GM13976 (cell line): ENCODE data around the gene CAMKMT.

ENCODE experiments used
- DNase-seq: peaks from one replicate; pipeline ENCODE4 v3.0.0; 2012; ENCODE audit warnings: low spot score
- in situ Hi-C: fragments of 300-500 bp; cut with MboI; formaldehyde crosslinking; loops from one replicate; pipeline ENCODE4 v1.12.0; 2022; ENCODE audit warnings: low sequenced_read_pairs, mixed read lengths, inconsistent platforms; ENCODE audit not compliant: unreplicated experiment
- TF ChIP-seq, protein P1 (sequence below): IDR thresholded peaks from 2 replicates; pipeline ENCODE4 v1.5.1; 2012; ENCODE audit warnings: borderline replicate concordance, mild to moderate bottlenecking; ENCODE audit not compliant: insufficient read depth; ENCODE audit errors: extremely low read depth, missing control alignments, control extremely low read depth

The CAMKMT gene

DNA sequence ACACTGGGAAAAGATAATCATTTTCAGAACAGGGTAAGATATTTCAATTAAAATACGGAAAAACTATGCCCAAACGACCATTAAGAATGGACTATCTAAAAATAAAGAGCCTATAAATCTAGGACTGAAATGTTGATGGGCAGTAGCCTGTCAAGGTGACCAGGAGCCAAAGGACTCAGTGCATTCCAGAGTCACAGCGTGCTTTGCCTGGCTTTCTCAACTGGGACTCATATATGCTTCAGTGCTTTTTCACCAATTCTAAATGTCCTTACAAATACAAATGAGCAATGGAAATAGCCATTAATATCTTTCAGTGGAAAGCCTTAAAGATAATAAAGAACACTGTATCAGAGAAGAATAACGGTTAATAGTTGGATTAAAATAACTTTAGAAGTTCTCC lies 35.9 kb upstream of the CAMKMT start:
- TF ChIP-seq, protein P1, sequence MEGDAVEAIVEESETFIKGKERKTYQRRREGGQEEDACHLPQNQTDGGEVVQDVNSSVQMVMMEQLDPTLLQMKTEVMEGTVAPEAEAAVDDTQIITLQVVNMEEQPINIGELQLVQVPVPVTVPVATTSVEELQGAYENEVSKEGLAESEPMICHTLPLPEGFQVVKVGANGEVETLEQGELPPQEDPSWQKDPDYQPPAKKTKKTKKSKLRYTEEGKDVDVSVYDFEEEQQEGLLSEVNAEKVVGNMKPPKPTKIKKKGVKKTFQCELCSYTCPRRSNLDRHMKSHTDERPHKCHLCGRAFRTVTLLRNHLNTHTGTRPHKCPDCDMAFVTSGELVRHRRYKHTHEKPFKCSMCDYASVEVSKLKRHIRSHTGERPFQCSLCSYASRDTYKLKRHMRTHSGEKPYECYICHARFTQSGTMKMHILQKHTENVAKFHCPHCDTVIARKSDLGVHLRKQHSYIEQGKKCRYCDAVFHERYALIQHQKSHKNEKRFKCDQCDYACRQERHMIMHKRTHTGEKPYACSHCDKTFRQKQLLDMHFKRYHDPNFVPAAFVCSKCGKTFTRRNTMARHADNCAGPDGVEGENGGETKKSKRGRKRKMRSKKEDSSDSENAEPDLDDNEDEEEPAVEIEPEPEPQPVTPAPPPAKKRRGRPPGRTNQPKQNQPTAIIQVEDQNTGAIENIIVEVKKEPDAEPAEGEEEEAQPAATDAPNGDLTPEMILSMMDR = no peak

DNA sequence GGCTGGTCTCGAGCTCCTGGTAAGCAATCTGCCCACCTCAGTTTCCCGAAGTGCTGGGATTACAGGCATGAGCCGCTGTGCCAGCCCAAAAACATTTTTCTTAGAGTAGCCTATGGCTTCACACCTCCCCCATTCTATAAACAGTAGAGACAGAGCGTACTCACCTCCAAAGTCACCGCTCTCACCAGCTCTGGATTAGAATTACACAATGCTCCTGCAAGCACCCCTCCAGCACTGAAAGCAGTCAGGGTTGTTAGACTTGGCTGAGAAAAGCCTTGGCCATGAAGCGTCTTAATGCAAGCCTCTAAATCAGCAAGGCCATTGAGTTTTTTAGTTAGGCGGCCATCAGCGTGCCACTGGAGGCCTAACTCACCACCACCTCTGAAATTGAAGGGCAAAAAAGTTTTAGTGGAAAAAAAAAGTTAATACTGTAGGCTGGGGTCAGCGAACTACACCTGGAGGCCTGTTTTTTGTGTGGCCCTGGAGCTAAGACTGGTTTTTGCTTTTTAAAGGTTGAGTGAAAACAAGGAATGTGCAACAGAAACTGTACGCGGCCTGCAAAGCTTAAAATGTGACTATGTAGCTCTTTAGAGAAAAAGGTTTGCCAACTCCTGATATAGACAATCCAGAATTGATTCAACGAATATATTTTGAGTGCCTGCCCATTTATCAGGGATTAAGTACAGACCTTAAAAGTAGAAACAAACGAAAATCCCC lies 35.0 kb upstream of the CAMKMT start:
- in situ Hi-C loops = no loop called here
- no peak for DNase-seq

More for the DNA sequence above, 35.9 kb upstream of the CAMKMT start:
- DNase-seq = no peak
- in situ Hi-C loops = no loop called here

DNA sequence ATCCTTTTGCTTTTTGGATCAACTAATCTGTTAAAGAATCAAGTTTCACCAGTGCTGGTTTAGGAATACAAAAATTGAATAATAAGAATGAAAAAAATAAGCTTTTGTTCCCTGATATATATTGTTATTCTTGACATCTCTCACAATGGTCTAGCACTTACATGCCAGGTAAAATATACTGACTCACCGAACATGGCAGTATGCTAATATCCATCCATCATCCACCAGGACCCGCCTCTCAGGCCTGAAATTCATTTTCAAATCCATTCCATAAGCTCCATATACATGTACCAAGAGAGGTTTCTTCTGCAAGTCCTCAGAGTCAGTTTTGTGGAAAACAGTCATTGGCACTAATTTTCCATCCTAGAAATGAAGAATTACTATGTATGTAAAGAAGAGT lies 33.0 kb upstream of the CAMKMT start:
- DNase-seq = no peak
- in situ Hi-C loops = no loop called here
- TF ChIP-seq, protein P1 = no peak

More for the DNA sequence above, 35.0 kb upstream of the CAMKMT start:
- TF ChIP-seq, protein P1 = no peak

DNA sequence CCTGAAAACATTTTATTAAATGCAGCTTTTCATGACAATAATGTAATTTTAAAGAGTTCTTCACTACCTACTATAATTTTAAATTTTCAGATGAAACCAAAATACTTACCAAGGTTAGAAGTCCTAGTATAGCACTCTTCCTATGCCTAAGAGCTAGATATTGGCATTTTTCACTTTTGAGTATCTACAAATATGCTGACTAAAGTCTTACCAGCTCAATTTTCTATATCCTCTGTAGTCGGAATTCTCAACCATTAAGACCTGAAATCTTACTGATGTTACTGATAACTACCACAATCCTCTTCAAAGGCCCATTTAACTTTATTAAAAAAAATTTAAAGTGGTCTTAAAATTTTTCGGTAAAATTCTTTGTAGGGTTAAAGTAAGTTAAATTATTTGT lies 32.4 kb upstream of the CAMKMT start:
- no peak for DNase-seq
- in situ Hi-C loops = no loop called here
- TF ChIP-seq, protein P1 = no peak

DNA sequence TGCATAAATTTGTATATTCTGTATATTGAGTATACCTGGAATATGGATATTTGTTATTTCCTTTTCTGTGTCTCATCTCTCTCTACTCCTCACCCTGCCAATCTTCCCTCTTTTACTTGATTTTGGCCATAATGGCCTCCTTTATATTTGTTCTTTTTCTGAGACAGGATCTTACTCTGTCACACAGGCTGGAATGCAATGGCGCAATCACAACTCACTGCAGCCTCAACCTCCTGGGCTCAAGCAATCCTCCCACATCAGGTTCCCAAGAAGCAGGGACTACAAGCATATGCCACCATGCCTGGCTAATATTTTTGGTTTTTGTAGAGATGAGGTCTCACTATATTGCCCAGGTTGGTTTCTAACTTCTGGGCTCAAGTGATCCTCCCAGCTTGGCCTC lies 30.9 kb upstream of the CAMKMT start:
- in situ Hi-C loops = no loop called here
- DNase-seq = no peak
- TF ChIP-seq, protein P1 = no peak

DNA sequence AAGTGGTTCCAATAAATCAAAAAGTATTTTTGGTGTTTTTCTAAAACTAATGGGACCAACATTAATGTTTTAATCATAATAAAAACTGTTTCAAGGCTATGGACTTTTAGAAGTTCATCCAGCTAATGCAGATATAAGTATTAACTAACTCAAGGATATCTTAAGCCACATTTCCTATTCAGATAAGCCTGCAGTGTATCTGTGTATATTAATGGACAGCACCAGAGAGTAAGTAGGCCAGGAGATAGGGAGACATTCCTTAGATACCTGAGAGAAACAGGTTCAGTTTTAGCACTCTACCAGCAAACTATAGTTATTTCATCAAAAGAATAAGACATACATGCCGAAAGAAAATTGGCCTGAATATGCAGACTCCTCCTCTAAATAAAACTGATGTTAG lies 27.8 kb upstream of the CAMKMT start:
- no peak for DNase-seq
- TF ChIP-seq, protein P1 = no peak
- in situ Hi-C loops = no loop called here
